Measurements from ENCODE around the gene FAM3C.
"Not testable (repeated sequence)": the region's sequence is repeated elsewhere in the genome, so short reads cannot be mapped to it uniquely, and the experiment has no call there.

The FAM3C gene

GRCh38 chr7:121334875-121335648 is 61.0 kb downstream of the FAM3C start:
- no peaks in the 10 kb centered on the region for H3K4me1 ChIP-seq (ENCODE audit: control insufficient read depth, insufficient read depth, low read length)
- no peaks in the 10 kb centered on the region for H3K36me3 ChIP-seq (ENCODE audit: control insufficient read depth, insufficient read depth, low read length)
- H3K27ac ChIP-seq (ENCODE audit: low read depth, low read length): no peak overlapping the region
- peaks cover 7% of the 10 kb centered on the region for H3K27me3 ChIP-seq (ENCODE audit: control insufficient read depth, insufficient read depth, low read length)
- no peak overlapping the region for H3K4me3 ChIP-seq (ENCODE audit: low read length)
- H3K9ac ChIP-seq (ENCODE audit: low read length): no peak overlapping the region

- Histone ChIP-seq H3K4me1 (ENCODE audit: control insufficient read depth, insufficient read depth, low read length) (peaks cover 5% of the 10 kb centered on the region), H3K9ac (ENCODE audit: low read length) (no peak overlapping the region), H3K27ac (ENCODE audit: low read depth, low read length) (no peak overlapping the region), H3K4me3 (ENCODE audit: low read length) (no peak overlapping the region), H3K27me3 (ENCODE audit: control insufficient read depth, insufficient read depth, low read length) (peaks cover 12% of the 10 kb centered on the region), H3K36me3 (ENCODE audit: control insufficient read depth, insufficient read depth, low read length) (no peaks in the 10 kb centered on the region)
These were observed 61.7 kb downstream of the FAM3C start for GRCh38 chr7:121334376-121334775.

- Histone ChIP-seq H3K4me3 (ENCODE audit: low read length) (no peak overlapping the region), H3K27ac (ENCODE audit: low read depth, low read length) (no peak overlapping the region), H3K4me1 (ENCODE audit: control insufficient read depth, insufficient read depth, low read length) (peaks cover 5% of the 10 kb centered on the region), H3K9ac (ENCODE audit: low read length) (no peak overlapping the region), H3K36me3 (ENCODE audit: control insufficient read depth, insufficient read depth, low read length) (no peaks in the 10 kb centered on the region), H3K27me3 (ENCODE audit: control insufficient read depth, insufficient read depth, low read length) (peaks cover 20% of the 10 kb centered on the region)
These were observed 64.5 kb downstream of the FAM3C start for GRCh38 chr7:121331574-121331973.

DNA sequence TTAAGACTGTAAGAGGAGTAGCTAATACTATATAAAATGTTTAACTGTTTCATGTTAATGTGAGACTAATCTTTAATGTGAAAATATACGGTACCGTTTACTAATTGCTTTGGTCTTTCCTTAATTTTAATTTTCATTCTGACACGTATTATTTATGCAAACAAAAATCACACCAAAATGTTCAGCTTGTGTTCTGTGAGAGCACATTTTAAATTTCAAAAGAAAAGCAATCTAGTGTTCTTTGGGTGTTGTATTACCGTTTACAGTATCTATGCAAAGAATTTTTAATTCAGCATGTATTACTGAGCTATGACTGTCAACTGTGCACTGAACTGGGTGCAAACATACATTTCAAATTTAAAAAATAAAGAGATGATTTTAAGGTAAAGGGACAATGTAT is 65.1 kb downstream of the FAM3C start:
- Histone ChIP-seq H3K4me1 (ENCODE audit: control insufficient read depth, insufficient read depth, low read length) (peaks cover 5% of the 10 kb centered on the region), H3K36me3 (ENCODE audit: control insufficient read depth, insufficient read depth, low read length) (no peaks in the 10 kb centered on the region)

DNA sequence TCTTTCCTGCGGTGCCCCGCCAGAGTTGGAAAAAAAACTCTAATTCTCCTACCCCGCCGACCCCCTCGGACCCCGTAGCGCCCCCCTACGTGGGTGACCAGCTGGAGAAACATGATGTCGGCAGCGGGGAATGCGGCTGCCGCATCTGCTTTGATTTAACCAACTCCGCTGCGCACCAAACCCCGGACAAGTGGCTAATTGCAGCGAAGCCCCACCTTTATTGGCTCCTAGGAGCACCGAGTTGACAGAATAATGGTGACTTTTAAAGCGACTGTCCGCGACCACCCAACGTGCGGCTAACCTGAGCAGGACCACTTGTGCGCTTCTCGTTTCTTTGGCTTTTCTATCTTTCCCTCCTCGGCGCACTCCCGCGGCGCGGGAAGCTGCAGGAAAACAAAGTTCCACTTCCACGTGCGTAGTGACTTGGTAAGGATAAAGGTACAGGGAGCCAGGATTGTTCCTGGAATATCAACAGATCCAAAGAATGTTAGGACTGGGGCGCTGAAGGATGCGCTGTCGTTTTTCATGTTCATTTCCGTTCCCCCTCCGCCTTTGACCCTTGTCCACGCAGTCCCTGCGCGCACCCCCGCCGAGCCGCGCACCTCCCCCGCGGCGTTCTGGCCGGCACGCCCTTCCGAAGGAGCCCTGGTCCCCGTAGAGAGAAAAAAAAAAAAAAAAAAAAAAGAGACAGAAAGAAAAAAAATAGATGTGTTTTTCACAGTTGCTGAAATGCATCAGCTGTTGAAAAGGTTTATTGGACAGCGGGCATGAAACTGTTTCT is 65.9 kb downstream of the FAM3C start:
- no peaks in the 10 kb centered on the region for H3K36me3 ChIP-seq (ENCODE audit: control insufficient read depth, insufficient read depth, low read length)
- H3K4me3 ChIP-seq (ENCODE audit: low read length): peak overlapping the region; percentile 64
- H3K9ac ChIP-seq (ENCODE audit: low read length): no peak overlapping the region
- H3K27ac ChIP-seq (ENCODE audit: low read depth, low read length): no peak overlapping the region
- H3K4me1 ChIP-seq (ENCODE audit: control insufficient read depth, insufficient read depth, low read length): peaks cover 5% of the 10 kb centered on the region
- peaks cover 20% of the 10 kb centered on the region for H3K27me3 ChIP-seq (ENCODE audit: control insufficient read depth, insufficient read depth, low read length)

More for the DNA sequence above, 65.1 kb downstream of the FAM3C start:
- H3K9ac ChIP-seq (ENCODE audit: low read length): no peak overlapping the region
- no peak overlapping the region for H3K4me3 ChIP-seq (ENCODE audit: low read length)
- no peak overlapping the region for H3K27ac ChIP-seq (ENCODE audit: low read depth, low read length)
- peaks cover 20% of the 10 kb centered on the region for H3K27me3 ChIP-seq (ENCODE audit: control insufficient read depth, insufficient read depth, low read length)

- Histone ChIP-seq H3K27me3 (ENCODE audit: control insufficient read depth, insufficient read depth, low read length) (peaks cover 20% of the 10 kb centered on the region), H3K36me3 (ENCODE audit: control insufficient read depth, insufficient read depth, low read length) (no peaks in the 10 kb centered on the region), H3K4me3 (ENCODE audit: low read length) (peak overlapping the region; percentile 64), H3K9ac (ENCODE audit: low read length) (no peak overlapping the region), H3K4me1 (ENCODE audit: control insufficient read depth, insufficient read depth, low read length) (peaks cover 5% of the 10 kb centered on the region), H3K27ac (ENCODE audit: low read depth, low read length) (no peak overlapping the region)
These were observed 66.7 kb downstream of the FAM3C start for GRCh38 chr7:121329191-121330052.

GRCh38 chr7:121328508-121329190 is 67.5 kb downstream of the FAM3C start, which contains the start of gene WNT16:
Gene WNT16 (plus strand): TSS chr7:121329000. CDS start chr7:121329293, 293 bp downstream.
- H3K27me3 ChIP-seq (ENCODE audit: control insufficient read depth, insufficient read depth, low read length): peaks cover 20% of the 10 kb centered on the region

DNA sequence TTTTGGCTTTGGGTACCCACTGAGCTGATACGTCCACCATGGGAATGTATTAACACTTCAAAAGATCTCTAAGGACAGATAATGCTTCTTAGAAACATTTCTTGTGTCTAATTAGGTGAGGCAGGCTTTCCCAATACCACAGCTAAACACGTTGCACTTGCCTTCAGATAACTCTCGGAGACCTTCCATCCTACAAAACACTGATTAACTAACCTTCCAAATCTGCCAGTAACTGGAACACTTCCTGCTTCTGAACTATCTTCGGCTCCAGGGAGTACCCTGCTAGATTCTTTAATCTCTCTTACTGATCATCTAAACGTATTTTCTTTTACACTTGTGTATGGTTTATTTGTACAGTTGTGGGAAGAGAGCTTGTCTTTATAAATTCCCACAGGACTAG is 68.4 kb downstream of the FAM3C start:
- Histone ChIP-seq H3K4me1 (ENCODE audit: control insufficient read depth, insufficient read depth, low read length) (peaks cover 5% of the 10 kb centered on the region), H3K27me3 (ENCODE audit: control insufficient read depth, insufficient read depth, low read length) (peaks cover 20% of the 10 kb centered on the region), H3K36me3 (ENCODE audit: control insufficient read depth, insufficient read depth, low read length) (no peaks in the 10 kb centered on the region), H3K4me3 (ENCODE audit: low read length) (no peak overlapping the region), H3K9ac (ENCODE audit: low read length) (no peak overlapping the region), H3K27ac (ENCODE audit: low read depth, low read length) (no peak overlapping the region)

More at GRCh38 chr7:121328508-121329190, 67.5 kb downstream of the FAM3C start, which contains the start of gene WNT16:
- Histone ChIP-seq H3K36me3 (ENCODE audit: control insufficient read depth, insufficient read depth, low read length) (no peaks in the 10 kb centered on the region), H3K4me3 (ENCODE audit: low read length) (peak within 1 kb of the TSS; percentile 64), H3K9ac (ENCODE audit: low read length) (no peak within 1 kb of the TSS), H3K4me1 (ENCODE audit: control insufficient read depth, insufficient read depth, low read length) (peaks cover 5% of the 10 kb centered on the region), H3K27ac (ENCODE audit: low read depth, low read length) (no peak within 1 kb of the TSS)

- Histone ChIP-seq H3K9ac (ENCODE audit: low read length) (no peak overlapping the region), H3K27me3 (ENCODE audit: control insufficient read depth, insufficient read depth, low read length) (peaks cover 2% of the 10 kb centered on the region), H3K36me3 (ENCODE audit: control insufficient read depth, insufficient read depth, low read length) (no peaks in the 10 kb centered on the region), H3K4me3 (ENCODE audit: low read length) (no peak overlapping the region), H3K4me1 (ENCODE audit: control insufficient read depth, insufficient read depth, low read length) (no peaks in the 10 kb centered on the region), H3K27ac (ENCODE audit: low read depth, low read length) (no peak overlapping the region)
These were observed 72.4 kb downstream of the FAM3C start for GRCh38 chr7:121323515-121324302.

DNA sequence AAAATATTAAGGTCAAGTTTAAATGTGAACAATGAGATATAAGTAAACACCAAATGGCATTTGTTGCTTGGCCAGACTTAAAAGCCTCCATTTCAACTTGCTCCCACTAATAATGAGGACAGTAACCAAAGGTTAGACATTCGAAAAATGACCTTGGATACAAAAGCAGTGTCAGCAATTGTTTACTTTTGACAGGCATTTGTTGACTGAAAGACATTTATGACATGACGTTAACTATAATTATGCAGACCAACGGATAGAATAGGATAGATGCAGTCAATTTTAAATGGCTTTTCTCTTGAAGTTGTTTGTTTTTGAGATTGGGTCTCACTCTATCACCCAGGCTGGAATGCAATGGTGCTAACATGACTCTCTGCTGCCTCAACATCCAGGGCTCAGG is 73.6 kb downstream of the FAM3C start:
- Histone ChIP-seq H3K36me3 (ENCODE audit: control insufficient read depth, insufficient read depth, low read length) (no peaks in the 10 kb centered on the region), H3K27ac (ENCODE audit: low read depth, low read length) (no peak overlapping the region), H3K4me1 (ENCODE audit: control insufficient read depth, insufficient read depth, low read length) (no peaks in the 10 kb centered on the region), H3K9ac (ENCODE audit: low read length) (no peak overlapping the region), H3K27me3 (ENCODE audit: control insufficient read depth, insufficient read depth, low read length) (no peaks in the 10 kb centered on the region), H3K4me3 (ENCODE audit: low read length) (no peak overlapping the region)

DNA sequence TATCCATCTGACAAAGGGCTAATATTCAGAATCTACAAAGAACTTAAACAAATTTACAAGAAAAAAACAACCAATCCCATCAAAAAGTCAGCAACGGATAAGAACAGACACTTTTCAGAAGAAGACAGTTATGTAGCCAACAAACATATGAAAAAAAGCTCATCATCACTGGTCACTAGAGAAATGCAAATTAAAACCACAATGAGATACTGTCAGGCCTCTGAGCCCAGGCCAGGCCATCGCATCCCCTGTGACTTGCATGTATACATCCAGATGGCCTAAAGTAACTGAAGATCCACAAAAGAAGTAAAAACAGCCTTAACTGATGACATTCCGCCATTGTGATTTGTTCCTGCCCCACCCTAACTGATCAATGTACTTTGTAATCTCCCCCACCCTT is 80.9 kb downstream of the FAM3C start:
- not testable (repeated sequence) for H3K27ac ChIP-seq (ENCODE audit: low read depth, low read length); H3K9ac ChIP-seq (ENCODE audit: low read length); H3K4me3 ChIP-seq (ENCODE audit: low read length); H3K27me3 ChIP-seq (ENCODE audit: control insufficient read depth, insufficient read depth, low read length); H3K4me1 ChIP-seq (ENCODE audit: control insufficient read depth, insufficient read depth, low read length); H3K36me3 ChIP-seq (ENCODE audit: control insufficient read depth, insufficient read depth, low read length)

All from rectal smooth muscle tissue (tissue), 1 donor.